H4 (cell line): ENCODE measurements around the gene XPR1. TPM values are rescaled to one million over a fixed set of nuclear protein-coding genes. Genes with fewer than 3 reads are reported as not detected.
"Not testable (repeated sequence)": the region's sequence is repeated elsewhere in the genome, so short reads cannot be mapped to it uniquely, and the experiment has no call there.

Experiments
- DNase-seq: peaks from one replicate; pipeline ENCODE4 v3.0.0-alpha.2; 2015; ENCODE audit warnings: low spot score
- total RNA-seq: library from RNA; depleted of rRNA; stranded (reverse); fragments of >200 nt; shearing (Covaris generic); gene quantifications from 2 replicates; pipeline ENCODE4 v1.2.3, GENCODE V29; 2014

The XPR1 gene
- total RNA-seq, 1 experiment from 2014 or later, result 23.5 TPM

GRCh38 chr1:180644526-180645192 is 12.8 kb downstream of the XPR1 start:
- DNase-seq, result no peak

DNA sequence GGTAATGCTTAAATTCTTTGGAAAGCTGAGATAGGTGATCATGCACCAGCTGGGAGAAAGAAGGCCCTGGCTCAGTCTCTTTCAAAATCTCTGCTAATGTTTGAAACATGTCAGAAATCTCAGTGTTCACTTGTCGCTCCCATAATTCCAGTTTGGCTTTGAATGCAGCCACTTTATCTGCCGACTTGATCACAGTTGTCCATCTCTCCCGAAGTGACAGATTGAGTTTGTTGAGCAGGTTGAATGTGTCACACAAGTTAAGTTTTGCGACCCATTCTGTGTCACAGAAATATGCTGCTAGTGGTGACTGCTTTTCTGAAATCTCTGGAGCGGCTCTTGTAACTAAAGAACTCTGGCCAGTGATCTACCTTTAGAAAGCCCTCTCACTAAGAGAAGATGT is 13.4 kb downstream of the XPR1 start:
- DNase-seq, result not testable (repeated sequence)

DNA sequence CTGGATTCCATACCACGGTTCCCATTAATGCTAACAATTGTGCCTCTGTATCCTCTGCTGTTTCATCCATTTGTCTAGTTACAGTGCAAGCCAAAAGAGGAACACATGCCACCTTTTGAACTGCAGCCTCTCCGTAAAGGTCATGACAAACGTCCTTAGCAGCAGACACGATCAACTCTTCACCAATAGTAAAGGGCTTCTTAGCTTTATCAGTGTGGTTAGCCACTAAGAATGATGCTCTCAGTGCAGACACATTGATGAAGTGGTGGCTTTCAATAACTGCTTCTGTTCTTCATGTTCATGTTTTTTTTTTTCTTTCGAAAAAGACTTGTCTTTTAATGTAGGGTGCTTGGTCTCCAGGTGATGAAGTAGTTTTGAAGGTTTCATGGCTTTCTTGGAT is 14.3 kb downstream of the XPR1 start:
- DNase-seq, result no peak

GRCh38 chr1:180646547-180646946 is 14.7 kb downstream of the XPR1 start:
- no peak for DNase-seq

DNA sequence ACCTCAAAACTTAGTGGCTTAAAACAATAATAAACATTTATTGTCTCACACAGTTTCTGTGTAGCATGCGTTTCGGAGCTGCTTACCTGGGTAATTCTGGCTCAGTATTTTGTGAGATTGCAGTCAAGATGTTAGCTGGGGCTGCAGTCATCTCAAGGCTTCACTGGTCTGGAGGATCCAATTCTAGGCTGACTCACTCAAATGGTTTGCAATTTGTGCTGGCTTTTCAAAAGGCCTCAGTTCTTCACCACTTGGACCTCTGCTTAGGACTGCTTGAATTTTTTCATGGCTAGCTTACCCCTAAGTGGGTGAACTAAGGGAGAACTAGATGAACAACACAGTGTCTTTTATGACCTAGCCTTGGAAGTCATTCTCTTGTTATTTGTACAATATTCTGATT is 21.0 kb downstream of the XPR1 start:
- no peak for DNase-seq

GRCh38 chr1:180662709-180663108 is 30.9 kb downstream of the XPR1 start:
- no peak for DNase-seq

DNA sequence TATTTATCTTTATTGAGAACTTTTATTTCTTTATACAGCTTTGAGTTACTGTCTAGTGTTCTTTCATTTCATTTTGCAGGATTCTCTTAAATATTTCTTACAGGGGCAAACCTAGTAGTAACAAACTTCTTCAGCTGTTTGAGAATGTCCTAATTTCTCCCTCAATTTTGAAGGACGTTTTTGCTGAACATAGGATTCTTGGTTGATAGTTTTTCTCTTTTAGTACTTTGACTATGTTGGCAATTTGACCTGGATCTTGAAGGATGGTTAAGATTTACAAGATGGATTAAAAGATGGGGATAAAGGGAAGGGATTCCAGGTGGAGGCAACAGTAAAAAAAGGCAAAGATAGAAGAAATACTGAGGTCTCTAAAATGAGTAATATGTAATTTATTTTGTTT is 38.9 kb downstream of the XPR1 start:
- no peak for DNase-seq

GRCh38 chr1:180672105-180672504 is 40.3 kb downstream of the XPR1 start:
- no peak for DNase-seq

GRCh38 chr1:180672505-180672904 is 40.7 kb downstream of the XPR1 start:
- DNase-seq, result no peak

GRCh38 chr1:180674603-180675530 is 43.0 kb downstream of the XPR1 start:
- DNase-seq, result peak; percentile 53

DNA sequence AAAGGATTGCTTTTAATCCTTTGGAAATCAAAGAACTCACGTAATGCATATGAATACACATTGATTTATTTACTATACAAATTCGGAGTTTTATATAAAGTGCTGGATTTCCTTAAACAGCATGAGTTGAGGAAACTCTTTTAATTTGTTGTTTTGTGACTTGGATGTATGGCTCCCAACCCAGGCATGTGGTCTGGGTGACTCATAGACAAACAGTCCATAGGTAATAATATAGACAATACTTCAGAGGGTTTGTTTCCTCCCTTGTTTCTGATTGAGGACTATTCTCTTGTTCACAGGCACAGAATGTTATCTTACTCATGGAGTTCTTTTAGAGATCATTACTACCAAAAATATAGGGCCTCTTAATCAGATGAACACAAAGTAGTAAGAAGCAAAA is 43.8 kb downstream of the XPR1 start:
- no peak for DNase-seq

GRCh38 chr1:180680558-180681144 is 48.8 kb downstream of the XPR1 start:
- peak; percentile 14 for DNase-seq

- DNase-seq, result not testable (repeated sequence)
Measured at GRCh38 chr1:180683117-180683516, 51.3 kb downstream of the XPR1 start.

- DNase-seq, result no peak
Measured at GRCh38 chr1:180691322-180691913, 59.6 kb downstream of the XPR1 start.

GRCh38 chr1:180693564-180694244 is 61.9 kb downstream of the XPR1 start:
- no peak for DNase-seq

- no peak for DNase-seq
Measured at GRCh38 chr1:180695282-180695681, 63.5 kb downstream of the XPR1 start.

- no peak for DNase-seq
Measured at GRCh38 chr1:180696361-180696760, 64.5 kb downstream of the XPR1 start.

- DNase-seq, result no peak
Measured at GRCh38 chr1:180698580-180698979, 66.8 kb downstream of the XPR1 start.

DNA sequence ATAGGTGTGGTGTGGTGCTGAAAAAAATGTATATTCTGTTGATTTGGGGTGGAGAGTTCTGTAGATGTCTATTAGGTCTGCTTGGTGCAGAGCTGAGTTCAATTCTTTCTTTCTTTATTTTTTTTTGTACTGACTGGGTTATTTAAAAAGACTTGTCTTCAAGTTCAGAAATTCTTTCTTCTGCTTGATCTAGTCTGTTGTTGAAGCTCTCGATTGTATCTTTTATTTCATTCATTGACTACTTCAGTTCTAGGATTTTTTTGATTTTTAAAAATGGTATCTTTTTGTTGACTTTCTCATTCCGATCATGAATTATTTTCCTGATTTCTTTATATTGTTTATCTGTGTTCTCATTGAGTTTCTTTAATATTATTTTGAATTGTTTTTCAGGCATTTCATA is 70.6 kb downstream of the XPR1 start:
- not testable (repeated sequence) for DNase-seq

DNA sequence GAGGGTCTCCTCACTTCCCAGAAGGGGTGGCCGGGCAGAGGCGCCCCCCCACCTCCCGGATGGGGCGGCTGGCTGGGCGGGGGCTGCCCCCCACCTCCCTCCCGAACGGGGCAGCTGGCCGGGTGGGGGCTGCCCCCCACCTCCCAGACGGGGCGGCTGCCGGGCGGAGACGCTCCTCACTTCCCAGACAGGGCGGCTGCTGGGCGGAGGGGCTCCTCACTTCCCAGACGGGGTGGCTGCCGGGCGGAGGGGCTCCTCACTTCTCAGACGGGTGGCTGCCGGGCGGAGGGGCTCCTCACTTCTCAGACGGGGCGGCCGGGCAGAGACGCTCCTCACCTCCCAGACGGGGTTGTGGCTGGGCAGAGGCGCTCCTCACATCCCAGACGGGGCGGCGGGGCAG is 78.9 kb downstream of the XPR1 start:
- not testable (repeated sequence) for DNase-seq

- DNase-seq, result not testable (repeated sequence)
Measured at GRCh38 chr1:180711260-180711659, 79.4 kb downstream of the XPR1 start.

- peak; percentile 26 for DNase-seq
Measured at GRCh38 chr1:180720753-180721152, 88.9 kb downstream of the XPR1 start.
